ENCODE measurements around the gene CHAC1.

Gene CHAC1

GRCh38 chr15:40990789-40991188, 37.5 kb downstream of the CHAC1 start:
- DNase-seq = no peak

- DNase-seq = no peak
Measured at GRCh38 chr15:40991355-40991754, 38.1 kb downstream of the CHAC1 start.

DNA sequence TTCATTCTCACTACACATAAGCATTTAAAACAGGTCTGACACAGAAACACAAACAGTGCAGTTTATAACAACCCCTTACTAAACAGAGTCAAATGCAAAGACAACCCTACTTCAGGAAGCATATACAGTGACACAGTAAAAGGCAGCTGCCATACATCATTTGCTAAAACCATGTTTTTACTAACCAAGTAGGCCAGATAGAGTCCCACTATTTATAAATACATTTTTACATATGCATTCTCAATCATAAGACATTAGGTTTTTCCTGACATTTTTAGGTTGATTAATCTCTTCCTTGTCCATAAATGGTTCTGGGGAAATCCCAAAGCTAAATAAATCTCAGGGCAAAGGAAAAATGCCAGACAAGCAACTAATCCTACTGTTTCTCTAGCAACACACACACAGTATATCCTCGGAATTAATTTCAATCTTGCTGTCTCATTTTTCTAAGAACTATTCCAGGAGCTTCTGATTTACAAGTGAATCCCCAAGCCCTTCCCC, 39.0 kb downstream of the CHAC1 start:
- no peak for DNase-seq

DNA sequence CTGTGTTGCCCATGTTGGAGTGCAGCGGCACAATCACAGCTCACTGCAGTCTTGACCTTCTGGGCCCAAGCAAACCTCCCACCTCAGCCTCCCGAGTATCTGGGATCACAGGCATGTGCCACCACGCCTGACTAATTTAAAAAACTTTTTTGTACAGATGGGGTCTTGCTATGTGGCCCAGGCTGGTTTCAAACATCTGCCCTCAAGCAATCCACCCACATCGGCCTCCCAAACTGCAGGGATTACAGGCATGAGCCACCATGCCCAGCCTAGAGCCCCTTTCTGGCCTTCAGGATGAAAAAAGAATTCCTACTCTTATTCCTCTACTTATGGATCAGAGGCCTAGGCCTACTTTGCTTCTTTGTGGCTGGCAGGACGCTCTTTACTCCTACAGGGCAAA, 39.6 kb downstream of the CHAC1 start:
- DNase-seq = no peak

DNA sequence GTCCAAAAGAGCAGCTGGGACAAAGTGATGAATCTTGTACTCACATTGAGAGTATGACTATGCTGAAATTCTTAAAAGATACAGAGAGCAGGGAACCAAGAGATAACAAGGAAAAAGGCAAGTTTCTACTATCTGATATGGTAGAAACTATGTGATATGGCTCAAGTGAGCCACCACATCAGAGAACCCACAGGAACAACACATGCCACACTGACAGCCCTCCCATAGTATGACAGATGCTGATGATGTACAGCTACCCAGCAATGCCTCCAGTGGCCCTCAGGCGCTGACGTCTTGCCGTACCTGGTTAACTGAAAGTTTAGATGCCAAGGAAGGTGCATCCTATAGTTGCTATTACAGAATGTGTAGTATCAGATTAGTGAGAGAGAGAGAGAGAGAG, 42.4 kb downstream of the CHAC1 start:
- no peak for DNase-seq

DNA sequence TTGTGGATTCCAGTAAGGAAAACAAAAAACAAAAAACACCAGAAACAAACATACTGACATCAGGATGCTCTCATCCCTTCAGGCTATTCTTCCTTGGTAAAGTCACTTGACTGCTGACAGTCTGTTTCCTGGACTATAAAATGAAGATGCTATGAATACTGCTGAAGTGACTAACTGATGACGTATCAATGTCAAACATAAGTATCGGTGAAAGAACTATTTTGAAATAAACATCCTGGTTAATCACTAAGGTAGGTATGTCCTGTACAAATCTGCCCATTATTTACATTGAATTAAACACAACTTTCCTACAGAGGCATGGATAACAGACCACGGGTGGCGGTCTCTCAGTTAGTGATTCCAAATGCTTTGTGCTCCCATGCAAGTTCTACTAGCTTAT, 45.9 kb downstream of the CHAC1 start:
- DNase-seq = no peak

- DNase-seq = no peak
Measured at GRCh38 chr15:41001524-41002214, 48.4 kb downstream of the CHAC1 start.

DNA sequence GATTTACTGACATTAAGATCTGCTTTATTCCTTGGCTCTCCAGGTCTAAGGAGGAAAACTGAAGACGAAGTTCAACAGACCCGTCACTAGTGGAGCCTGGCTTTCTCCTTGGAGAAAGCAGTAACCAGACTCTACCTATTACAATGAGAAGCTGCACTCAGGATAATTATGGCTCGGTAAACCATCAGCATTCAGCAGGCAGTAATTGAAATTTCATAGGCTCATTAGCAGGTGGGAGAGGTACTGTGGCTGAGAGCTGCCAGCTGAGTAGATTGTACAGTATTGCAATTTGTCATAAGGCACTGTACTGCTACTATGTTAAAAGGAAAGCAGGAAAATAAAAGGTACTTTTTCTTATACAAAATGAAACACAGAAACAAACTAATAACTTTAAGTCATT, 51.2 kb downstream of the CHAC1 start:
- no peak for DNase-seq

All from activated CD4-positive, alpha-beta T cell treated with anti-CD3 and anti-CD28 coated beads, Interleukin-2, amount 50 U/mL, for 1 hour (primary cell).